AG08396 (cell line): Measurements from ENCODE around the gene EPB42.
A peak's percentile ranks its signal among the peaks of the same experiment; 100 is the strongest.

Source experiments
- DNase-seq: peaks from one replicate; pipeline ENCODE4 v3.0.0; 2012; ENCODE audit warnings: low spot score, mixed read lengths

Gene EPB42

GRCh38 chr15:43220991-43221403 lies at the start of gene EPB42:
Gene EPB42 (minus strand): TSS chr15:43221018. CDS start chr15:43220825, 193 bp downstream.
- no peak for DNase-seq

GRCh38 chr15:43270113-43270665 lies 49.4 kb upstream of the EPB42 start:
- DNase-seq: no peak

GRCh38 chr15:43268111-43269105 lies 47.6 kb upstream of the EPB42 start:
- DNase-seq: no peak

GRCh38 chr15:43267439-43267838 lies 46.6 kb upstream of the EPB42 start:
- DNase-seq: no peak

GRCh38 chr15:43266834-43267233 lies 46.0 kb upstream of the EPB42 start, which contains the start of gene TGM5:
Gene TGM5 (minus strand): TSS chr15:43266928. CDS start chr15:43266849, 79 bp downstream.
- no peak for DNase-seq

- DNase-seq: no peak
Observed at GRCh38 chr15:43266386-43266785, 45.6 kb upstream of the EPB42 start.

DNA sequence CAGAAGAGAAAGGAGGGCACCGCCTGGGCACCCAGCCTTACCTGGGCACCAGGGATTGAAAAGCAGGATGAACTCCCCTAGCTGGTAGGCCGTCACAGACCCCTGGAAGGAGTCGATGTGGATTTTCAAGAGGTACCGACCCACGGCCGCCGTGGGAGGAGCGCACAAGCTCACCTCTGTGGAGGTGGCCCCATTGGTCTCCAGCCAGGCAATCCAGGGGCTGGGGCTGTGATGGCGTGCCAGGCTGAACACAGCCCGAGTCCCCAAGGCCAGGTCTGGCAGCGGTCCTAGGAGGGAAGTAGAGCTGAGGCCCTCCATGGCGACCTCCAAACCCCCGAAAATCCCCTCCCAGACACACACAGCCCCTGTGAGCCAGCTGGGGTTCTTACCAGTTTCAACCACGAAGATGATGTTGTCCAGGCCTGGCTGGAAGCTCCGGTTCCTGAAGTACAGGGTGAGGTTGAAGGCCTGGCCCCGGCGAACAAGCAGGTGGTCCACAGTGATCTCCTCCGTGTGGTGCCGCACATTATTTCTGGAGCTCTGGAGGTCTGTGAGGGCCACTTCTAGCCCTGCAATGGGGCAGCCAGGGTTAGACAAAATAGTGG lies 39.3 kb upstream of the EPB42 start:
- DNase-seq: no peak

GRCh38 chr15:43258781-43259180 lies 38.0 kb upstream of the EPB42 start:
- DNase-seq: no peak

GRCh38 chr15:43256341-43256740 lies 35.5 kb upstream of the EPB42 start:
- DNase-seq: no peak

- no peak for DNase-seq
Observed at GRCh38 chr15:43255376-43255775, 34.6 kb upstream of the EPB42 start.

DNA sequence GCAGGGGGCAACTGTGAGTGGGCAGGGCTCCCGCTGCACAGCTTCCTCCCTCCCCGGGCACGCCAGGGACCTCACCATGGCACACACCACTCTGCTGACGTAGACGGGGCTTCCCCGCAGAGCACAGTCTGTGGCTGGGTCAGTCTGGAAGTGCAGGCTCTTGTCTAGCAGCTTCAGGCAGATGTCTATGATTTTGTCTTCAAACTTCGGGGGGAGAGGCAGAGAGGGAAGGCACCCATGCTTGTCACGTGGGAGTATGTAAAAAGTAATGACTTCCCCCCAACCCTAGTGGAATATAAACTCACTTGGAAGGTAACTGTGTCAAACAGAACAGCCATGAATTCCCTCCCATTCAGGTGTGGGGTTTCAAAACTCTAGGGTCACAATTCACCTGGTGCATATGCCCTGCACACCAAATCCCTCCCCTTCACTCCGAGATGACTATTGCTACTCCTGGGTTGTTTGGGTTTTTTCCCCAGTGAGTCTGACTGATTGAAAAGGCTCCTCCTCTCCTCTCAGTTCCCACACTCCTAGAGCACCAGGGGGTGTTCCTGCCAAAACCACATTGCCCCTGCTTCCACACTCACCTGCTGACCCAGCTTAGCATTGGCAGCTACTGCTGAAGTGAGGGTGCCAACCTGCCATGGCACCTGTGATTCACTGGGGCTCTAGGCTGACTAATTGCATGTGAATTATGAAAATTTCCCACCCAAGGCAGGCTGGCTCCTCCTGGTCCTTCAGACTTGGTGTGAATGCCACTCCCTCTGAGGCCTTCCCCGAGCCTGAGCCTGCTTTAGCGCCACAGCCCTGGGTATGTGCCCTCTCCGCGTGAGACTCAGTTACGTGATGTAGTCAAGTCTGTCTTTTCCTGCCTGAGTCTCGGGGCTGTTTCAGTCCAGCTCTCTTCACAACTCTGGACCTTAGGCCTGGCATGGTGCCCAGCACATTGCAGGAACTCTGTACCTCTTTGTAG lies 32.9 kb upstream of the EPB42 start:
- DNase-seq: no peak

DNA sequence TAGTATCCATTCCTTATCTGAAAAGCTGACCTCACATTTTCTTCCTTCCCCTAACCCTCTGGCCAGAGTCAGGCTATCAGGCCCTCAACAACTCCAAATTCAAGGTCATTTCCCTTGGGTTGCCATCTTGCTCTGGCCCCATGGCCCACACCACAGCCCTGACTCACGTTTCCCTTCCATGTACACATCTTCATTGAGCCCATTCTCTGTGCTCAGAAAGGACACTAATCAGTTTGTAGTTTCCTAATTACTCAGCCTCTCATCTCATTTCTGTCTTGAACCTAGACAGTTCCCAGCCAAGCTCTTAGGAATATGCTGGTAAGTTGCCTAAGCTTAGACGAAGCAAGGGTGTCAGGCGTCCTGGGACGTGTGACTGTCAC lies 31.0 kb upstream of the EPB42 start:
- no peak for DNase-seq

DNA sequence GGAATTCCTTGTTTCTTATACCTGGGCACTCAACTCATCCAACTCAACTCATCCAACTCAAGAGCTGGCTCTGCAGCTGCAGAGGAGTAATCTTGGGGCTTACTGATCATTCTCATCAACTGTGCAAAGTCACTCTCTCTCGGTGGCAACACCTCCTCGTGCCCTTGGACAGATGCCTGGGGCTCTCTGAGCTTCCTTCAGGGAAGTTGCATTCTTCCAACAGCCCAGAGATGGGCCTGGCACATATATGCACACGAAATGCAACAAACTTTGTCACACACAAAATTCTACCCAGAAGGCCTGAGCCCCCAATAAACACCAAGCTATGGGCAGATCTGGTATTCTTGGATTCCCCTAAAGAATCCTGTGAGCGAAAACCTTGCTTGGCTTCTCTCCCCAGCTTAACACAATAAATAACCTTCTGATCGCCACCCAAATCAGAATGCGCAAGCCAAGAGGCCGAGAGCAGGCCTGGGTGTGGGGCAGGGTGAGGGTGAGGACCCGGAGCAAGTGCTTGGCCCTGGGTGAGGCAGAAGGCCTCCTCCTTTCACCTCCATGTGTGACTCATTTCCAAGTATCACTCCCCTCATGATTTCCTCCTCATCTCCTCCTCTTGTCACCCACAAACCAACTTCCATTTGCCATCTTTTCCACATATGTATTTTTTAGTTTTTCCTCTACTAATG lies 30.5 kb upstream of the EPB42 start:
- DNase-seq: no peak

GRCh38 chr15:43250785-43251184 lies 30.0 kb upstream of the EPB42 start:
- no peak for DNase-seq

GRCh38 chr15:43249699-43250203 lies 28.9 kb upstream of the EPB42 start:
- DNase-seq: peak; percentile 64

GRCh38 chr15:43249236-43249635 lies 28.4 kb upstream of the EPB42 start:
- no peak for DNase-seq

DNA sequence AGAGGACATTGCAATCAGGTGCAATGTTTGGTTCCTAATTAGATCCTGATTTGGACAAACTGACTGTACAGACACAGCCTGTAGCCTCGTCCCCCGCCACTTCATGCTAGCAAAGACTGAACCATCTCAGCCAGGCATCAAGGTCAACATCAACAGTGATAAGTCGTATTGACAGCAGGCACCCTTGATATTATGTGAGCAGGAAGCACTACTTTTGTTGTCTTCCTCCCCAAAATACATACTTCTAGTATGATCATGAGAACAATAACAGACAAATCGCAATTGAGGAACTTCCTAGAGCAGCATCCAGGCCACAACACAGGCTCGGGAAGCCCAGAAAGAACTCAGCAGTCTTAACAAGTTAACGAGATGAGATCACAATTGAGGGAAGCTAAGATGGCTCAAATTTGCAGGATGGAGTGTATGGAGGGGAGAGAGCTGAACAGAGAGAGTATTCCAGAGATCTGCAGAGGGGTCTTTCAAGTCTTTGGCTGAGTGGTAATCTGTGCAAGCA lies 25.5 kb upstream of the EPB42 start:
- no peak for DNase-seq

- DNase-seq: no peak
Observed at GRCh38 chr15:43244092-43244491, 23.3 kb upstream of the EPB42 start.

DNA sequence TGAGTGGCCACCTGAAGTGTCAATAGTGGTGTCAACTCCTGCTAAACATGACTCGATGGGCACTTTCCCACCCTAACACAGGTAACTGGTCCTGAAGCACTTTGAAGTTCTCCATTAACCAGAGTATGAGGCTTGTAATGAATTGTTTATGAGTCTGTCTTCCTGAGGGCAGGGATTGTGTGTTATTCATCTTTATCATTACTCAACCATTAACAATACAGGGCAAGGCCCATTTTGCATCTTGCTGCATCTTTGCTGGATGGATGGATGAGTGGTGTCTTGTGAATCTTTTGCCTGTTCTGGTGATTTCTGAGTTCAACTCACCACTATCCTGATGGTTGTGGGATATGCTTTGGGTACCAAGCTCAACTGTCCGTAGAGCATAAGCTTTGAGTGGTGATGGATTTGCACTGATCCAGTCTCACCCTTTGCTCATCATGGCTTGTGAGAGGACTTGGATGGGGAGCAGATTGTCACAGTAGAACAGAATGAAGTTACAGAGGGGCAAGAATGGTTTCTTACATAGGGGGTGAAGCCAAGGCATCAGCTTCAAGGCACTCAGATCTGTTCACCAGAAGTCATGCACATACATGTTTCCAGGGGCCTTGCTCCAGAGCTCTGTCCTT lies 22.3 kb upstream of the EPB42 start:
- no peak for DNase-seq

DNA sequence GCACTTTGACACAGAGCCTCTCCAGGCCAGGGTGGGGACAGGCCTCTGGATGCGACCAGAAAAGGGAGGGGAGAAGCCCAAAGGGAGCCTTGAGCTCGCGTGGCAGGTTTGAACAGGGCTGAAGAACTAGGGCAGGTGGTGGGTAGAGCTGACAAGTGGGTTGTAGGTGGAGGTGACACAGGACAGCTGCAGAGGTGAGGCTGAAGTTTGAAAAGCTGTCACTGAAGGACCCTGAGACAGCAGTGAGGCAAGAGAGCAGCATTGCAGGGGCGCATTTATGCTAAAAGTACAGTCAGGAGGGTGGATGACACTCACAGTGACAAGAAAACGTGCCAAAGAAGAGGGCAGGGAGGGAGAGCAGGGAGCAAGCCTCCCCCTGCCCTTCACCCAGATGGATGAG lies 21.8 kb upstream of the EPB42 start:
- DNase-seq: no peak
